Loucy (cell line): ENCODE results near the gene TEN1.

Experiments
- H2AFZ ChIP-seq: fragments of 200-600 bp; sonication (generic); 2 replicates; pipeline ENCODE4 v1.6.0; 2016; ENCODE audit warnings: antibody characterized with exemption, mild to moderate bottlenecking, low read length, moderate library complexity
- H3F3A ChIP-seq: fragments of 200-600 bp; 2 replicates; pipeline ENCODE4 v1.6.0; 2016; ENCODE audit warnings: antibody characterized with exemption, low read depth, mild to moderate bottlenecking
- H3K27me3 ChIP-seq: fragments of 200-600 bp; sonication (generic); 2 replicates; pipeline ENCODE4 v1.6.1; 2014; ENCODE audit warnings: low read length, mild to moderate bottlenecking; ENCODE audit not compliant: insufficient read depth, poor library complexity, severe bottlenecking
- H3K36me3 ChIP-seq: fragments of 200-600 bp; sonication (generic); 2 replicates; pipeline ENCODE4 v1.6.1; 2016; ENCODE audit warnings: low read length; ENCODE audit not compliant: insufficient read depth
- H3K4me1 ChIP-seq: fragments of 200-600 bp; sonication (generic); 2 replicates; pipeline ENCODE4 v1.5.1; 2014; ENCODE audit warnings: low read length, mild to moderate bottlenecking; ENCODE audit not compliant: insufficient read depth, poor library complexity, severe bottlenecking
- H3K4me2 ChIP-seq: fragments of 200-600 bp; sonication (generic); 2 replicates; pipeline ENCODE4 v1.6.0; 2014; ENCODE audit warnings: antibody characterized with exemption, low read length, low read depth, mild to moderate bottlenecking; ENCODE audit not compliant: poor library complexity, severe bottlenecking
- H3K4me3 ChIP-seq: fragments of 200-600 bp; sonication (generic); 2 replicates; pipeline ENCODE4 v1.5.1; 2014; ENCODE audit warnings: low read length, mild to moderate bottlenecking, mixed read lengths; ENCODE audit not compliant: poor library complexity, severe bottlenecking
- H3K79me2 ChIP-seq: fragments of 200-600 bp; sonication (generic); 2 replicates; pipeline ENCODE4 v1.6.1; 2014; ENCODE audit warnings: low read length; ENCODE audit not compliant: insufficient read depth
- H3K9ac ChIP-seq: fragments of 200-600 bp; sonication (generic); 2 replicates; pipeline ENCODE4 v1.6.0; 2014; ENCODE audit warnings: mild to moderate bottlenecking, low read depth, low read length, moderate library complexity; ENCODE audit not compliant: poor library complexity, severe bottlenecking
- H3K9me2 ChIP-seq: fragments of 200-600 bp; sonication (generic); replicated peaks from 2 replicates; pipeline ENCODE4 v1.6.1; 2016; ENCODE audit warnings: low read depth, low read length, mixed read lengths
- H3K9me3 ChIP-seq: fragments of 200-600 bp; sonication (generic); 2 replicates; pipeline ENCODE4 v1.6.1; 2014; ENCODE audit warnings: mild to moderate bottlenecking, antibody characterized with exemption, low read length, low read depth; ENCODE audit not compliant: insufficient read depth
- H4K20me1 ChIP-seq: fragments of 200-600 bp; sonication (generic); 2 replicates; pipeline ENCODE4 v1.6.0; 2014; ENCODE audit warnings: antibody characterized with exemption, low read length, mild to moderate bottlenecking; ENCODE audit not compliant: insufficient read depth, poor library complexity, severe bottlenecking
- EZH2phosphoT487 ChIP-seq: fragments of 200-600 bp; IDR thresholded peaks from 2 replicates; pipeline ENCODE4 v1.6.1; 2018; ENCODE audit warnings: antibody characterized with exemption, mild to moderate bottlenecking, moderate library complexity, borderline replicate concordance
- TF ChIP-seq, protein P1 (sequence below): fragments of 200-600 bp; sonication (generic); conservative IDR thresholded peaks from 2 replicates; pipeline ENCODE4 v1.5.1; 2014; ENCODE audit warnings: mild to moderate bottlenecking, antibody characterized with exemption, low read length

TEN1 gene

DNA sequence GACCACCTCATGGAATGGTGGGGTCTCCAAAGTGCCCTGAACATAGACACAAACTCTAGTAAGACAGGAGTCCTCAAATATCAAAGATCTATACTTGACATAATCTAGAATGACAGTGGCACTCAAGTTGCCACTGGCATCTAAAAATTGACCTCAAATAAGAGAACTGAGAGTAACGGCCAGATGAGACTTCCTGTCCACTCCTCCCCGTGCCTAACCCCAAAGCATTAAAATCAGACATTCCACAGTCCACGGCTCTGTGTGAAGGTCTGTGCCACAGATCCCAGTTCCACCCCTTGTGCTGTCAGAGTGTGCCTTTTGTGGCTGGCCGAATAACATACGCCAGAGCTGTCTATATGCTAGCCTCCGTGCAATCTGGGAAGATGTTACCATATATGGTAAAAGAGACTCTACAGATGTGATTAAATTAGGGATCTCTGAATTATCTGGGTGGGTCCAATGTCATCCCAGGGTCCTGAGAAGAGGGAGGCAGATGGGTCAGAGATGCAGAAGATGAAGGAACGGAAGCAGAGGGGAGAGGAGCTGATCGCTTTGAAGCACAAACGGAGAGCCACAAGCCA is 69.1 kb downstream of the TEN1 start:
- H3K36me3 ChIP-seq: peaks cover 79% of the 10 kb centered on the region; the same call in 1 of the 2 replicates
- H3K4me1 ChIP-seq: no peaks in the 10 kb centered on the region
- H3K4me2 ChIP-seq: no peak overlapping the region
- TF ChIP-seq, protein P1, sequence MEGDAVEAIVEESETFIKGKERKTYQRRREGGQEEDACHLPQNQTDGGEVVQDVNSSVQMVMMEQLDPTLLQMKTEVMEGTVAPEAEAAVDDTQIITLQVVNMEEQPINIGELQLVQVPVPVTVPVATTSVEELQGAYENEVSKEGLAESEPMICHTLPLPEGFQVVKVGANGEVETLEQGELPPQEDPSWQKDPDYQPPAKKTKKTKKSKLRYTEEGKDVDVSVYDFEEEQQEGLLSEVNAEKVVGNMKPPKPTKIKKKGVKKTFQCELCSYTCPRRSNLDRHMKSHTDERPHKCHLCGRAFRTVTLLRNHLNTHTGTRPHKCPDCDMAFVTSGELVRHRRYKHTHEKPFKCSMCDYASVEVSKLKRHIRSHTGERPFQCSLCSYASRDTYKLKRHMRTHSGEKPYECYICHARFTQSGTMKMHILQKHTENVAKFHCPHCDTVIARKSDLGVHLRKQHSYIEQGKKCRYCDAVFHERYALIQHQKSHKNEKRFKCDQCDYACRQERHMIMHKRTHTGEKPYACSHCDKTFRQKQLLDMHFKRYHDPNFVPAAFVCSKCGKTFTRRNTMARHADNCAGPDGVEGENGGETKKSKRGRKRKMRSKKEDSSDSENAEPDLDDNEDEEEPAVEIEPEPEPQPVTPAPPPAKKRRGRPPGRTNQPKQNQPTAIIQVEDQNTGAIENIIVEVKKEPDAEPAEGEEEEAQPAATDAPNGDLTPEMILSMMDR: no peak
- TF ChIP-seq EZH2phosphoT487: no peak
- H3K27me3 ChIP-seq: no peaks in the 10 kb centered on the region
- no peaks in the 10 kb centered on the region for H3K9me2 ChIP-seq
- no peak overlapping the region for H3K9ac ChIP-seq
- H4K20me1 ChIP-seq: no peaks in the 10 kb centered on the region
- H3K4me3 ChIP-seq: no peak overlapping the region
- H3F3A ChIP-seq: no peaks in the 10 kb centered on the region
- 0 out of 2 replicates have a peak, but pooled peaks cover 6% of the 10 kb centered on the region for H3K79me2 ChIP-seq
- H3K9me3 ChIP-seq: no peaks in the 10 kb centered on the region
- H2AFZ ChIP-seq: no peak overlapping the region

- Histone ChIP-seq H3F3A (no peaks in the 10 kb centered on the region), H3K36me3 (peaks cover 73% of the 10 kb centered on the region; the same call in 1 of the 2 replicates), H3K9me2 (no peaks in the 10 kb centered on the region), H3K79me2 (0 out of 2 replicates have a peak, but pooled peaks cover 6% of the 10 kb centered on the region), H4K20me1 (no peaks in the 10 kb centered on the region), H3K4me2 (no peak overlapping the region), H3K4me3 (no peak overlapping the region), H2AFZ (no peak overlapping the region), H3K9ac (no peak overlapping the region), H3K27me3 (no peaks in the 10 kb centered on the region), H3K4me1 (no peaks in the 10 kb centered on the region), H3K9me3 (no peaks in the 10 kb centered on the region)
- no peak for TF ChIP-seq EZH2phosphoT487
- TF ChIP-seq, protein P1: no peak
These were observed 69.7 kb downstream of the TEN1 start for GRCh38 chr17:76048711-76049110.

- Histone ChIP-seq H2AFZ (no peak overlapping the region), H3K9me3 (no peaks in the 10 kb centered on the region), H3K79me2 (0 out of 2 replicates have a peak, but pooled peaks cover 6% of the 10 kb centered on the region), H3K4me2 (no peak overlapping the region), H4K20me1 (no peaks in the 10 kb centered on the region), H3K9ac (no peak overlapping the region), H3K36me3 (peaks cover 68% of the 10 kb centered on the region; the same call in 1 of the 2 replicates), H3K27me3 (no peaks in the 10 kb centered on the region), H3F3A (no peaks in the 10 kb centered on the region), H3K4me1 (no peaks in the 10 kb centered on the region), H3K4me3 (no peak overlapping the region), H3K9me2 (no peaks in the 10 kb centered on the region)
- no peak for TF ChIP-seq EZH2phosphoT487
- TF ChIP-seq, protein P1: no peak
These were observed 70.2 kb downstream of the TEN1 start for GRCh38 chr17:76049239-76049638.
